Measurements from ENCODE around the gene OGFRL1.
"Not testable (repeated sequence)": the region's sequence is repeated elsewhere in the genome, so short reads cannot be mapped to it uniquely, and the experiment has no call there.

The OGFRL1 gene
- total RNA-seq = 14.9 to 37.6 reads per million in 2 experiments

GRCh38 chr6:71288228-71289038, at the start of gene OGFRL1:
OGFRL1 (plus strand) TSS chr6:71288811; CDS start chr6:71288937, 126 bp downstream.
- peak; percentile 33 for DNase-seq (ENCODE audit: low read depth)

DNA sequence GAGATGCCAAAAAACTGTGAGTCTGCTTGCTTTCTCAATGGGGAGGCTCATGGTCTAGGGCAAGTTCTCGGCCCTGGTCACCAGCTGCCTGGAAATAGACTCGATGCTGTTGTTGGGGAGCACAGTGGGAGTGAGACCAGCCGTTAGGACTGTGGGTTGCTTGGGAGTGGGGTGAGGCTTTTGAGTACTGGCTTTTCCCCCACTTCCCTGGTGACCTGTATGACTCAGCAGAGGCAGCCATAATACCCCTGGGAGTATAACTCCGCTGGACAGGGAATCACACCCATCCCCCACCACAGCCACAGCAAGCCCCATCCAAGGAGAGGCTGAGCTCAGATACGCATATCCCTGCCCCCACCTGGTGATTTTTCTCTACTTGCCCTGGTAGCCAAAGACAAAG, 48.9 kb upstream of the OGFRL1 start:
- DNase-seq (ENCODE audit: low read depth) = no peak

GRCh38 chr6:71245265-71246049, 43.2 kb upstream of the OGFRL1 start:
- no peak for DNase-seq (ENCODE audit: low read depth)

DNA sequence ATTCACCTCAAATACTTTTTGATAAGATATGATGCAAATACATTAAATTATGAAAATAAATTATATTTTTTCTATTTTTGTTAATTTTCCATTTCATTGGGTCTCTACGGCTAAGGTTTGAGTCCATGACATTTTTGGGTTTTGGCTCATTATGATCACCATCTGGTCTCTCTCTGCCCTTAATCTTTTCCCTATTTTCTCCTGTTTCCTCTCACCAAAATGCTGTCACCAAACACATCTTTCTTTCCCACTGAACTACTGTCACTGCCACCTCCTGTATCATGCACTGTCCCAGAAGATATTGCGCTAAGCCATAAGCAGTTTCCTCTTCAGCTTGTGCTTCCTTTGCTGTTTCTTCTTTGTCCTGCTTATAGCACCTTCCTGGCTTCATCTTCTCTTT, 42.0 kb upstream of the OGFRL1 start:
- DNase-seq (ENCODE audit: low read depth) = no peak

- no peak for DNase-seq (ENCODE audit: low read depth)
Measured at GRCh38 chr6:71248306-71248765, 40.3 kb upstream of the OGFRL1 start.

DNA sequence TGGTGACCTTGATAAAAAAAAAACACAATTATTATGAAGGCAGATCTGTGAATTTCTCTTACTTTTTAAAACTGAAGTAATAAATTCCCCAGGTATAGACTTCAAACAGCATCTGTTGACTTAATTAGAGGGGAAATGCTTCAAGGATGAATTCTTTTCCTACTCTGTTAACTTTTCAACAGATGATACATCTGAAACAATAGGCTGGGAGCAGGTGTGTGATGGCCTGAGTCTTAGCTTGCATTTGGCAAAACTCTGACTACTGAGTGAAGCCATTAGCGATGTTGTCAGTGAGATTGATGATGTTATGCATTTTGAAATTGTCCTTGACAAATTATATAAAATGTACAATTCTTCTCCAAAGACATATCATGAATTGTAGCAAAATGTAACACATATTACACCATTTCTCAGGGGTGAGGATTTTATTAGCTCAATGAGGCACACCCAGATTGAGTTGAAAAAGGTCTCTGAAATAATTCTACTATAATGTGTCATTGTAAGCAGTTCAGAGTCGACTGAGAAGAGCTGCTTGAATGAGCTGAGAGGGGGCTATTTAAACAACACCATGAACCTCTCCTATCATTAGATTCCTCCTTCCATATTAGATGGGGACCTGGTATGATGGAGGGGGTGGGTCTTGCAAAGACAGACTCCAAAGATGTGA, 39.6 kb upstream of the OGFRL1 start:
- DNase-seq (ENCODE audit: low read depth) = no peak

DNA sequence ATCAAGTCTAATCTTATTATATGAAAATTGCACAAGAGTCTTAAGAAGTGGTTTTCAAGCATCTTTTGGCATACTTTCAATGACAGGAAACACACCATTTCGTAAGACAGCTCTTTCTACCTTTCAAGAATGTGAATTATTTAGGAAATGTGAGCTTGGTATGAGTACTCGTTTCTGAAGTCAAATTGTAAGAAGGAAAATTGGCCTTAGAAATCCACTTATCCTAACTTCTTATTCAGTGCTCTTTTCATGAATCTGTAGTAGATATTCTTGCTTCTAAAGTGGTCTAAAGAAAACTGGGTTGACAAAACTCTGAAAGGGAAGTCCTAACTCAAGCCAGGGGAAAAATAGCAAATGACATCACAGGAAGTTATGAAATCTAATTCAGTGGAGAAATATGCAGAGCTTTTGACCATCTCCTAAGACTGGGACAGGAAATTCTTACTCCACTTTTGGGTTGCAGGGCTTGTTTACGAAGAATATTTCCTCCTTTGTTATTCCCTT, 38.5 kb upstream of the OGFRL1 start:
- DNase-seq (ENCODE audit: low read depth) = no peak

DNA sequence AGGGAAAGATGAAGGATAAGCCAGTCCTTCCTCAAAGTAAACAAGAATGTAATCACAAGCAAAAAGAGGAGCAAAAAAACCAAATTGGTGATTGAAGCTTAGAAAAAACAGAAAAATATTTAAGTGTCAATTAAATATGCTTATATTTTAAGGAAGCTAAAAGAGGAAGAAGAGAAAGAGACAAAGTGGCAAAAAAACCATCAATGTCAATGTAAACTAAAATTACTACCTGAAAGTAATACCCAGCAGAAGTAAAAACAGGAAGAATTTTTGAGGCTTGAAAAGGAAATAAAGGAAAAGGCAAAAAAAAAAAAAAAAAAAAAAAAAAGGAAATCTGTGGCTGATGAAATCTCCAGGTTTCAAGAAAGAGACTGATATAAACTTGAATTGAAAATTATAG, 36.2 kb upstream of the OGFRL1 start:
- DNase-seq (ENCODE audit: low read depth) = no peak

DNA sequence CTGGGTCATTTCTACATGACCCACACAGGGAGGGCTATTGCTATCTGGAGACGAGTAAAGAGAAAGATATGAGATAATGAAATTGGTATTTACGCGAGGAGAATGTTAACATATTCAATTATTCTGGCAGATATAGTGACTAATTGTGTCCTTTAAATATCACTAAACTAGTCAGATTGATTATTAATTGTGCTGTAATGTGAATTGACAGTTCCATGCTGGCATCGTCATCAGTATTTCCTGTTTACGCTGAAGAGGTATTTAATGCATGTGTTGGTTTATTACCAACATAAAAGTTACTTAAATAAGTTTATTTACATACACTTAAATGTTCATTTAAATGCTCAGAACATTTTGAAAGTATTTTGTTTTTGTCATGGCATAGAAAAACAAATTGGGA, 35.7 kb upstream of the OGFRL1 start:
- no peak for DNase-seq (ENCODE audit: low read depth)

GRCh38 chr6:71254323-71254722, 34.3 kb upstream of the OGFRL1 start:
- no peak for DNase-seq (ENCODE audit: low read depth)

DNA sequence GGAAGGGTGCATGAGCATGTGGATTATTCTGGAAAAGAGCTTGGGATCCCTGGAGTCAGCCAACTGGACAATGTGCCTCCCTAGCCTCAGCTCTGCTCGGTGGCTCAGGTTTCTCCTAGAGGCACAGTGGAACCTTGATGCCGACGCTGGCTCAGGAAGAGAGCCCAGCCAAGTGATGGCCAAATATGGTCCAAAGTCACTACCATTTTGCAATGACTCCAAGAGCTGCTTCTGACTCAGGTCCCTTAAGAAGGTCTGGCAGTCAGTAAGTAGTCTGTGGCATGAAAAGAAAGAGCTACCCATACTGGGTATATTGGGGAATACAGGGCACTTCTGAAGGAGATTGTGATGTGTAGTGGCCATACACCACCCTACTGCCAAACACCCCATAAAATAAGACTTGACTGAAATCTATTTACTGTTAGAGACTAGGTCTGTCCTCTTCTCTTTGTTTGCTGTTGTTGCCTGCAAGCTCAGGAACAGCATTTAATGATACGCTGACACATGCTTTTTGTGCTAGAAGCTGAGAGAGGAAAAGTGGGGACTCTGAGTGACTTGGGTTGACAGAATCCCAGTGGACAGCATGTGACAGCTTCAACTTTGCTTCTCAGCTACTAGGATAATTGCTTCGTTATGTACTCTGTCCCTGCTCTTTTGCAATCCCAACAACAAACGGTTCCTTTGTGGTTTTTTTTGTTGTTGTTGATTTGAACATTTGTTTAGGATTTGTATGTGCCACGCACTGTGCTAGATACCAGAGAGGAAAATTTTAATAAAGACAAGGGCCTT, 30.3 kb upstream of the OGFRL1 start:
- no peak for DNase-seq (ENCODE audit: low read depth)

GRCh38 chr6:71259888-71260604, 28.6 kb upstream of the OGFRL1 start:
- no peak for DNase-seq (ENCODE audit: low read depth)

DNA sequence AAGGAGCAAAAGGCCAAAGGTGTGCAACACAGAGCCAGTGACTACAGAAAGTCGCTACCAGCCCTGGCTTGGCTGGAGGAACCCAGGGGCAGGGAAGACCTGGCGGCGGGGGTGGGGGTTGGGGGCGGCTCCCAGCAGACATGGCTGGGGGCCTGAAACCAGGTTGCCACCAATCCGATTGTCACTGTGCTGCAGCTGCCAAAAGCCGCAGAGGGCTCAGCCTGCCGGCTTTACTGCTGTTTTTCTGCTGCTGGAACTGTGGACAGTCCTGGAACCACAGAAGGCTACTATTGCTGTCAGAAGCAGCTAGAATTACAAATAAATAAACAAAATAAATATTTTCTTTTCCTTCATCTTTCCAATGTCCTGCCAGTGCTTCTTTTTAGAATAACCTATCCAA, 25.7 kb upstream of the OGFRL1 start:
- DNase-seq (ENCODE audit: low read depth) = no peak

- not testable (repeated sequence) for DNase-seq (ENCODE audit: low read depth)
Measured at GRCh38 chr6:71266392-71266791, 22.2 kb upstream of the OGFRL1 start.

DNA sequence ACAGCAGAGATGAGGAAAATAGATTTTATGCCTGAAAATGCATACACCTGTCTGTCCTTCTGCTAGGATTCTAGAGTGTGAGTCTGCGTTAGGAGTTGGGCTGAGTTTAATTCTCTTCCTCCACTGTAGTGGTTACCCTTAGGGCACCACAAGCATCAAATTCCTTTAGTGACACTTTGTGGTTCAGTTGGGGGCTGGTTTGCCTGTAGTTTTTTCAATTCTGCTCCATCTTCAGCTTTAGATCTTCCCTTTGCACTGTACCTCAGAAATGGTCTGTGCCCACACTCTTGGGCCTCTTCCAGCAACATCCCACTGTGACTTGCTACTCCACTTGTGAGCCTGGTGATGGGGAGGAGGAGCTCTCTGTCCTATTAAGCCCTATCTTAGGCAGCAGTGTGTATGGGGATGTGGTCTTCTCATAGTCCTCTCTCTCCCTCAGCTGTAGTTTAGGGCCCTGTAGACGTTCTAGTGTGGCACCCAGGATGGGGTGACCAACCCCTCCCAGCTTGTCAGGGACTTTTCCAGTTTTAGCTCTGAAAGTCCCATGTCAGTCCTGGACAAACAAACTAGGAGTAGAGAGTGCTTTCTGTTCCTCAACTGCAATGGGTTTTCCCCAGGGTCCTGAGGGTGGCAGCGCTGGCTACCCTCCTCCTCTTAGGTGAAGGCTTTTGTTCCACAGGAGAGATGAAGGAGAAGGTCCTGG, 19.7 kb upstream of the OGFRL1 start:
- DNase-seq (ENCODE audit: low read depth) = no peak

DNA sequence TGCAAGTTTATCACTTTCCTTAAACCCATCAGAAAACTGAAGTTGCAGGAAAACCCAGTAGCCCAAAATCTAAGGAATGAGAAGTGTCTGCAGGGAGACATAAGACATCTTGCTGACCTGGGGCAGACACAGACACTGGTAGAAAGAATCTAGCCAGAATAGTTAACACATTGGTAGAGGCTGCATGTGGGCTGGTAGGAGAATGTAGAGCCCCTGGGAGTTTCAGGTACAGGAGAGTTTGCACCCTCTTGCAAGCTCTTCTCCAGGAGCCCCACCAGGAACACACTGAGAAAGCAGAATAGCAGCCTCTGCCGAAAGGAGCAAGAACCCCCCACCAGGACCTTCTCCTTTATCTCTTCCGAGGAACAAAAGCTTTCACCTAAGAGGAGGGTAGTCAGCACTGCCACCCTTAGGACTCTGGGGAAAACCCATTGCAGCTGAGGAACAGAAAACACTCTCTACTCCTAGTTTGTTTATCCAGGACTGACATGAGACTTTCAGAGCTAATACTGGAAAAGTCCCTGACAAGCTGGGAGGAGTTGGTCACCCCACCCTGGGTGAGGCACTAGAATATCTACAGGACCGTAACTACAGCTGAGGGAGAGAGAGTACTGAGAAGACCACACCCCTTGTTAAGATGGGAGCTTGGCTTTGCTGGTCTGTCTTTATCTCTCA, 10.5 kb upstream of the OGFRL1 start:
- no peak for DNase-seq (ENCODE audit: low read depth)

DNA sequence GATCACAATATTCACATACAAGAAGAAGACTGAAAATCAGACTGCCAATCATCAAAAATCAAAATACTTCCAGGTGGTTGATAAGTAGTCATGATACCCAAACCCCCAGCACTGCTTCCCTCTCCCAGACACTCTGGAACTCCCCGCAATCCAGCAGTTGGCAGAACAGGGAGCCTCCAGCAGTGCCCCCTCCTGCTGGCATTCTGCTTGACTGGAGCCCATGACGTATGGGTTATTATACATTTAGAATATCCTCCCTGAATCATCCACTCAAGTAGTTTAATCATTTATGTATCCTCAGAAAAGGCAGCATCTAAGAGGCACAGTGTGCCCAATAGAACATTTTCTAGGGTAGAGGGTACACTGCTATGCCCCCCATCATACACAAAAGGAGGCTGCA, 9.3 kb upstream of the OGFRL1 start:
- DNase-seq (ENCODE audit: low read depth) = no peak

DNA sequence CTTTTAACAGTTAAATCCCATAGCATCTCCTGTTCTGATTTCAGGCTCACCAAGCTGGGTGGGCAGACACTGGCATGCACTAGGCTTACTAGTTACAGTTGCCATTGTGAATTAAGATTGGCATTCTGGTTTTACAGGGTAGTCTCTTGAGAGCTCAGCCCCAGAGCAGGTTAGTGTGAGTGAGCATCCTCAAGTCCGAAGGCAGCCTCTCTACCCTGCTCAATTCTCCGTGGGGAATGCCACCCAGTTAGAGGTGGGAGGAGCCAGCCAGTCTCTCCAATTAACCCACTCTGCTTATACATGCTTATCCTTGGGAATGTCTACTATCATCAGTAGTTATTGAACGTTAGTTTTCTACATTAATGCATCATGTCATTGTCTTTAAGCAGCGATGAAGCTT, 8.9 kb upstream of the OGFRL1 start:
- no peak for DNase-seq (ENCODE audit: low read depth)

DNA sequence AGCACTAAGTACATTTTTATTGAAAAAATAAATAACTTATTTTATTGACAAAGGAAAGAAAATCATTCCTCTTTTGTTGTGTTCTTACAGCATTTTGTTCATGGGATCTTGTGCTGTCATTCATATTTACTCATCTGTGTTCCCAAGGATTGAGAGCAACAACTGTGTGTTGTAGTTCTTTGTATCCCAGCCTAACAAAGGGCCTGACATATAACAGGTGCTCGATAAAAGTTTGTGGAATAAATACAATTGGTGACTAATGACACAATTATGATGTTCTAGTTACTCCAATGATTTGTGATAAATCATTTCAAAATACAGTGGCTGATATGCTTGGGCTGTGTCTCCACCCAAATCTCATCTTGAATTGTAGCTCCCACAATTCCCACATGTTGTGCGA, 7.9 kb upstream of the OGFRL1 start:
- DNase-seq (ENCODE audit: low read depth) = no peak

DNA sequence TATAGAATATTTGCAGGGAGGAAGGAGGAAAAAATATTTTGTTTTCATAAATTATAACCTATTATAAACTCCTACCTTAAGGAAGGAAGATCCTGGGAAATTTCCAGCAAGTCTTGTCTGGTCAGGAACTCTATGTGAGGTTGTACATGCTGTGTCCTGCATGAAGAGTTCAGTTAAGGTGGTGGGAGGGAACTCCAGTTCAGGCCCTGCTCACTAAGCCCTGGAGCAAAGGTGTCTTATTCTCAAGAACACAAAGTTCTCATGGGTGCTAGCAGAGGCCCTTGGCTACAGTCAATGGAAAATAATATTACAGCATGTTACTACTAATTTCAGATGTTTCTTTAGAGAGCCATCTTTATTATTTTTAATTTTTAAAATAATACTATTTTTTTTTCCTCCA, 3.8 kb upstream of the OGFRL1 start:
- no peak for DNase-seq (ENCODE audit: low read depth)
